ENCODE measurements around the gene EPM2A. TPM values are rescaled to one million over a fixed set of nuclear protein-coding genes. Genes with fewer than 3 reads are reported as not detected.

EPM2A gene
- total and polyA plus RNA-seq, 2 experiments from 2014 or later: 3.7 to 17.8 TPM

DNA sequence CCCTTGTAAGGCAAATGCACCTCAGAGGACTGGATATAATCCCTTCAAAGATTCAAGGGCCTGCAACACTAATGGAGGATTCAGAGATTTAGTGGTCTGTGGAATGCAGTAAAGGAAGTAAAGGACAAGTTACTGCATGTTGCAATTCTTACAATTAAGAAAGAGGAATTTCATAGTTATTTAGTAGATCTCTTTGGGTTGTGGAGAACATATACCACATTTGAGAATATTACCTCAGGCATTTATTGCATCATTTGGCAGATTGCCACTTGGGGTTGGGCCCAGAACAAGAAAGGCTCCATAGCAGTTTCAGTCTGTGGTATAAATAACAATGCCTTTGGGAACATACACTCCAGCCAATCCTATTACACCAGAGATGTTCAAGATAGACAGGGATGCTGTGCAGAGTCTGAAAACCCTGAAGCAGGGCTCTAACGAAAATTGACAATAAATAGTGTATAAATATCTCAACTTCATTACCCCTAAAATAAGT is 20.9 kb upstream of the EPM2A start (continued):
- TF ChIP-seq STAT1 (IDR thresholded peaks at IDR 0.05; ENCODE audit: unreplicated experiment) (no peak), ZNF114 (CRISPR knock-in tag; IDR thresholded peaks at IDR 0.05) (no peak)
- TF ChIP-seq, protein P1, sequence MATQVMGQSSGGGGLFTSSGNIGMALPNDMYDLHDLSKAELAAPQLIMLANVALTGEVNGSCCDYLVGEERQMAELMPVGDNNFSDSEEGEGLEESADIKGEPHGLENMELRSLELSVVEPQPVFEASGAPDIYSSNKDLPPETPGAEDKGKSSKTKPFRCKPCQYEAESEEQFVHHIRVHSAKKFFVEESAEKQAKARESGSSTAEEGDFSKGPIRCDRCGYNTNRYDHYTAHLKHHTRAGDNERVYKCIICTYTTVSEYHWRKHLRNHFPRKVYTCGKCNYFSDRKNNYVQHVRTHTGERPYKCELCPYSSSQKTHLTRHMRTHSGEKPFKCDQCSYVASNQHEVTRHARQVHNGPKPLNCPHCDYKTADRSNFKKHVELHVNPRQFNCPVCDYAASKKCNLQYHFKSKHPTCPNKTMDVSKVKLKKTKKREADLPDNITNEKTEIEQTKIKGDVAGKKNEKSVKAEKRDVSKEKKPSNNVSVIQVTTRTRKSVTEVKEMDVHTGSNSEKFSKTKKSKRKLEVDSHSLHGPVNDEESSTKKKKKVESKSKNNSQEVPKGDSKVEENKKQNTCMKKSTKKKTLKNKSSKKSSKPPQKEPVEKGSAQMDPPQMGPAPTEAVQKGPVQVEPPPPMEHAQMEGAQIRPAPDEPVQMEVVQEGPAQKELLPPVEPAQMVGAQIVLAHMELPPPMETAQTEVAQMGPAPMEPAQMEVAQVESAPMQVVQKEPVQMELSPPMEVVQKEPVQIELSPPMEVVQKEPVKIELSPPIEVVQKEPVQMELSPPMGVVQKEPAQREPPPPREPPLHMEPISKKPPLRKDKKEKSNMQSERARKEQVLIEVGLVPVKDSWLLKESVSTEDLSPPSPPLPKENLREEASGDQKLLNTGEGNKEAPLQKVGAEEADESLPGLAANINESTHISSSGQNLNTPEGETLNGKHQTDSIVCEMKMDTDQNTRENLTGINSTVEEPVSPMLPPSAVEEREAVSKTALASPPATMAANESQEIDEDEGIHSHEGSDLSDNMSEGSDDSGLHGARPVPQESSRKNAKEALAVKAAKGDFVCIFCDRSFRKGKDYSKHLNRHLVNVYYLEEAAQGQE (IDR thresholded peaks at IDR 0.05; ENCODE audit: unreplicated experiment): no peak

DNA sequence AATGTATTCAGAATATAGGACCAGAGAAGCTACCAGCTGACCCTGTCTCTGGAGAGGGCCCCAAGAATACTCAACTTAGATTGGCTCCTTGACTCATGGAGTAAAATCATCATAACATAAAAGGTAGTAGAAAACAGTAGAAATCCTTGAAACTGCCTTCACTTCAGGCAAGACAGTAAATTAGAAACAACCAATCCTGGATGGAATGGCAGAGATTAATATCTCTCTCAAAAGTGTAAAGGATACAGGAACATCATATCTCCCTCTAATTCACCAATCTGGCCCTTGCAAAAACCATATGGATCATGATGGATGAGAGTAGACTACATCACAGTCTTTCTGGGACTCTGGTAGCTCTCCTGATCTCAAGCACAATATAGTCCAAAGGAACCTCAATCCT is 20.4 kb upstream of the EPM2A start:
- Histone ChIP-seq H3K79me2 (replicated peaks; ENCODE audit: insufficient read depth) (no peaks in the 10 kb centered on the region), H3K4me3 (no peak overlapping the region), H3F3A (replicated peaks; ENCODE audit: low read depth) (no peaks in the 10 kb centered on the region), H3K4me2 (no peak overlapping the region), H3K4me1 (ENCODE audit: insufficient read depth) (no peaks in the 10 kb centered on the region), H3K9me2 (ENCODE audit: insufficient read depth) (peaks cover 3% of the 10 kb centered on the region; the same call in 1 of the 2 replicates), H3K36me3 (ENCODE audit: insufficient read depth) (no peaks in the 10 kb centered on the region), H3K27me3 (ENCODE audit: insufficient read depth) (no peaks in the 10 kb centered on the region), H3K27ac (ENCODE audit: low read depth) (no peak overlapping the region), H4K20me1 (replicated peaks; ENCODE audit: insufficient read depth) (no peaks in the 10 kb centered on the region), H2AFZ (no peak overlapping the region)
- Mint-ChIP-seq H3K36me3 (ENCODE audit: low read depth) (no peaks in the 10 kb centered on the region), H3K27me3 (ENCODE audit: insufficient read depth, low read depth, poor library complexity) (no peaks in the 10 kb centered on the region), H3K9me3 (no peaks in the 10 kb centered on the region), H3K4me1 (no peaks in the 10 kb centered on the region), H3K27ac (no peak overlapping the region), H3K4me3 (no peak overlapping the region)
- ATAC-seq: no peak
- DNase-seq (ENCODE audit: low spot score): no peak
- no peak for TF ChIP-seq ZNF331 (CRISPR knock-in tag; IDR thresholded peaks at IDR 0.05; ENCODE audit: low read depth)
- TF ChIP-seq NANOG (IDR thresholded peaks at IDR 0.05; ENCODE audit: borderline replicate concordance): no peak
- TF ChIP-seq EZH2phosphoT487 (IDR thresholded peaks at IDR 0.05; ENCODE audit: unreplicated experiment): no peak
- TF ChIP-seq POLR2AphosphoS5 (IDR thresholded peaks at IDR 0.05; ENCODE audit: low read depth): no peak
- TF ChIP-seq, protein P2, sequence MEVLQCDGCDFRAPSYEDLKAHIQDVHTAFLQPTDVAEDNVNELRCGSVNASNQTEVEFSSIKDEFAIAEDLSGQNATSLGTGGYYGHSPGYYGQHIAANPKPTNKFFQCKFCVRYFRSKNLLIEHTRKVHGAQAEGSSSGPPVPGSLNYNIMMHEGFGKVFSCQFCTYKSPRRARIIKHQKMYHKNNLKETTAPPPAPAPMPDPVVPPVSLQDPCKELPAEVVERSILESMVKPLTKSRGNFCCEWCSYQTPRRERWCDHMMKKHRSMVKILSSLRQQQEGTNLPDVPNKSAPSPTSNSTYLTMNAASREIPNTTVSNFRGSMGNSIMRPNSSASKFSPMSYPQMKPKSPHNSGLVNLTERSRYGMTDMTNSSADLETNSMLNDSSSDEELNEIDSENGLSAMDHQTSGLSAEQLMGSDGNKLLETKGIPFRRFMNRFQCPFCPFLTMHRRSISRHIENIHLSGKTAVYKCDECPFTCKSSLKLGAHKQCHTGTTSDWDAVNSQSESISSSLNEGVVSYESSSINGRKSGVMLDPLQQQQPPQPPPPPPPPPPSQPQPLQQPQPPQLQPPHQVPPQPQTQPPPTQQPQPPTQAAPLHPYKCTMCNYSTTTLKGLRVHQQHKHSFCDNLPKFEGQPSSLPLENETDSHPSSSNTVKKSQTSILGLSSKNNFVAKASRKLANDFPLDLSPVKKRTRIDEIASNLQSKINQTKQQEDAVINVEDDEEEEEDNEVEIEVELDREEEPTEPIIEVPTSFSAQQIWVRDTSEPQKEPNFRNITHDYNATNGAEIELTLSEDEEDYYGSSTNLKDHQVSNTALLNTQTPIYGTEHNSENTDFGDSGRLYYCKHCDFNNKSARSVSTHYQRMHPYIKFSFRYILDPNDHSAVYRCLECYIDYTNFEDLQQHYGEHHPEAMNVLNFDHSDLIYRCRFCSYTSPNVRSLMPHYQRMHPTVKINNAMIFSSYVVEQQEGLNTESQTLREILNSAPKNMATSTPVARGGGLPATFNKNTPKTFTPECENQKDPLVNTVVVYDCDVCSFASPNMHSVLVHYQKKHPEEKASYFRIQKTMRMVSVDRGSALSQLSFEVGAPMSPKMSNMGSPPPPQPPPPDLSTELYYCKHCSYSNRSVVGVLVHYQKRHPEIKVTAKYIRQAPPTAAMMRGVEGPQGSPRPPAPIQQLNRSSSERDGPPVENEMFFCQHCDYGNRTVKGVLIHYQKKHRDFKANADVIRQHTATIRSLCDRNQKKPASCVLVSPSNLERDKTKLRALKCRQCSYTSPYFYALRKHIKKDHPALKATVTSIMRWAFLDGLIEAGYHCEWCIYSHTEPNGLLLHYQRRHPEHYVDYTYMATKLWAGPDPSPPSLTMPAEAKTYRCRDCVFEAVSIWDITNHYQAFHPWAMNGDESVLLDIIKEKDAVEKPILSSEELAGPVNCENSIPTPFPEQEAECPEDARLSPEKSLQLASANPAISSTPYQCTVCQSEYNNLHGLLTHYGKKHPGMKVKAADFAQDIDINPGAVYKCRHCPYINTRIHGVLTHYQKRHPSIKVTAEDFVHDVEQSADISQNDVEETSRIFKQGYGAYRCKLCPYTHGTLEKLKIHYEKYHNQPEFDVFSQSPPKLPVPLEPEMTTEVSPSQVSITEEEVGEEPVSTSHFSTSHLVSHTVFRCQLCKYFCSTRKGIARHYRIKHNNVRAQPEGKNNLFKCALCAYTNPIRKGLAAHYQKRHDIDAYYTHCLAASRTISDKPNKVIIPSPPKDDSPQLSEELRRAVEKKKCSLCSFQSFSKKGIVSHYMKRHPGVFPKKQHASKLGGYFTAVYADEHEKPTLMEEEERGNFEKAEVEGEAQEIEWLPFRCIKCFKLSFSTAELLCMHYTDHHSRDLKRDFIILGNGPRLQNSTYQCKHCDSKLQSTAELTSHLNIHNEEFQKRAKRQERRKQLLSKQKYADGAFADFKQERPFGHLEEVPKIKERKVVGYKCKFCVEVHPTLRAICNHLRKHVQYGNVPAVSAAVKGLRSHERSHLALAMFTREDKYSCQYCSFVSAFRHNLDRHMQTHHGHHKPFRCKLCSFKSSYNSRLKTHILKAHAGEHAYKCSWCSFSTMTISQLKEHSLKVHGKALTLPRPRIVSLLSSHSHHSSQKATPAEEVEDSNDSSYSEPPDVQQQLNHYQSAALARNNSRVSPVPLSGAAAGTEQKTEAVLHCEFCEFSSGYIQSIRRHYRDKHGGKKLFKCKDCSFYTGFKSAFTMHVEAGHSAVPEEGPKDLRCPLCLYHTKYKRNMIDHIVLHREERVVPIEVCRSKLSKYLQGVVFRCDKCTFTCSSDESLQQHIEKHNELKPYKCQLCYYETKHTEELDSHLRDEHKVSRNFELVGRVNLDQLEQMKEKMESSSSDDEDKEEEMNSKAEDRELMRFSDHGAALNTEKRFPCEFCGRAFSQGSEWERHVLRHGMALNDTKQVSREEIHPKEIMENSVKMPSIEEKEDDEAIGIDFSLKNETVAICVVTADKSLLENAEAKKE (CRISPR knock-in tag; IDR thresholded peaks at IDR 0.05): no peak
- TF ChIP-seq, protein P1 (IDR thresholded peaks at IDR 0.05; ENCODE audit: unreplicated experiment): no peak
- TF ChIP-seq, protein P3, sequence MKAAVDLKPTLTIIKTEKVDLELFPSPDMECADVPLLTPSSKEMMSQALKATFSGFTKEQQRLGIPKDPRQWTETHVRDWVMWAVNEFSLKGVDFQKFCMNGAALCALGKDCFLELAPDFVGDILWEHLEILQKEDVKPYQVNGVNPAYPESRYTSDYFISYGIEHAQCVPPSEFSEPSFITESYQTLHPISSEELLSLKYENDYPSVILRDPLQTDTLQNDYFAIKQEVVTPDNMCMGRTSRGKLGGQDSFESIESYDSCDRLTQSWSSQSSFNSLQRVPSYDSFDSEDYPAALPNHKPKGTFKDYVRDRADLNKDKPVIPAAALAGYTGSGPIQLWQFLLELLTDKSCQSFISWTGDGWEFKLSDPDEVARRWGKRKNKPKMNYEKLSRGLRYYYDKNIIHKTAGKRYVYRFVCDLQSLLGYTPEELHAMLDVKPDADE (IDR thresholded peaks at IDR 0.05): no peak
- no peak for TF ChIP-seq EZH2 (IDR thresholded peaks at IDR 0.05; ENCODE audit: low read depth, unreplicated experiment)
- TF ChIP-seq JUNB (IDR thresholded peaks at IDR 0.05; ENCODE audit: unreplicated experiment): no peak
- no peak for TF ChIP-seq ZNF114 (CRISPR knock-in tag; IDR thresholded peaks at IDR 0.05)
